ENCODE data around the gene RPL27. TPM values are rescaled to one million over a fixed set of nuclear protein-coding genes. Genes with fewer than 3 reads are reported as not detected.

The RPL27 gene
- total RNA-seq, 2 donors from 2014 or later, result 551 to 1,071 TPM

GRCh38 chr17:43039646-43040045 lies 41.4 kb downstream of the RPL27 start:
- no peak for TF ChIP-seq CTCF (IDR thresholded peaks at IDR 0.05)
- Histone ChIP-seq H3K27me3 (no peaks in the 10 kb centered on the region), H3K4me3 (no peak overlapping the region), H3K9me3 (no peaks in the 10 kb centered on the region), H3K4me1 (no peaks in the 10 kb centered on the region), H3K36me3 (no peaks in the 10 kb centered on the region), H3K27ac (no peak overlapping the region)
- DNase-seq (ENCODE audit: low spot score), result no peak

GRCh38 chr17:43040655-43041054 lies 42.4 kb downstream of the RPL27 start:
- no peak overlapping the region for H3K4me3 ChIP-seq
- TF ChIP-seq CTCF (IDR thresholded peaks at IDR 0.05), result no peak
- H3K9me3 ChIP-seq, result no peaks in the 10 kb centered on the region
- no peaks in the 10 kb centered on the region for H3K4me1 ChIP-seq
- no peaks in the 10 kb centered on the region for H3K27me3 ChIP-seq
- no peak overlapping the region for H3K27ac ChIP-seq
- DNase-seq (ENCODE audit: low spot score), result no peak
- no peaks in the 10 kb centered on the region for H3K36me3 ChIP-seq

- no peaks in the 10 kb centered on the region for H3K27me3 ChIP-seq
- no peaks in the 10 kb centered on the region for H3K36me3 ChIP-seq
- H3K27ac ChIP-seq, result no peak overlapping the region
- no peaks in the 10 kb centered on the region for H3K4me1 ChIP-seq
- H3K4me3 ChIP-seq, result no peak overlapping the region
- DNase-seq (ENCODE audit: low spot score), result no peak
- TF ChIP-seq CTCF (IDR thresholded peaks at IDR 0.05), result no peak
- no peaks in the 10 kb centered on the region for H3K9me3 ChIP-seq
These were observed 43.9 kb downstream of the RPL27 start for GRCh38 chr17:43042025-43042628.

- Histone ChIP-seq H3K36me3 (no peaks in the 10 kb centered on the region), H3K9me3 (no peaks in the 10 kb centered on the region), H3K27ac (no peak overlapping the region), H3K4me3 (no peak overlapping the region), H3K4me1 (no peaks in the 10 kb centered on the region), H3K27me3 (no peaks in the 10 kb centered on the region)
- no peak for TF ChIP-seq CTCF (IDR thresholded peaks at IDR 0.05)
- DNase-seq (ENCODE audit: low spot score), result no peak
These were observed 45.1 kb downstream of the RPL27 start for GRCh38 chr17:43043307-43043706.

- Histone ChIP-seq H3K4me1 (no peaks in the 10 kb centered on the region), H3K27ac (no peak overlapping the region), H3K27me3 (no peaks in the 10 kb centered on the region), H3K9me3 (no peaks in the 10 kb centered on the region), H3K36me3 (no peaks in the 10 kb centered on the region), H3K4me3 (no peak overlapping the region)
- TF ChIP-seq CTCF (IDR thresholded peaks at IDR 0.05), result no peak
- no peak for DNase-seq (ENCODE audit: low spot score)
These were observed 45.8 kb downstream of the RPL27 start for GRCh38 chr17:43044024-43044423.

GRCh38 chr17:43051969-43052368 lies 53.8 kb downstream of the RPL27 start:
- Histone ChIP-seq H3K4me3 (no peak overlapping the region), H3K9me3 (no peaks in the 10 kb centered on the region), H3K36me3 (no peaks in the 10 kb centered on the region), H3K27ac (no peak overlapping the region), H3K4me1 (no peaks in the 10 kb centered on the region), H3K27me3 (no peaks in the 10 kb centered on the region)
- no peak for DNase-seq (ENCODE audit: low spot score)
- no peak for TF ChIP-seq CTCF (IDR thresholded peaks at IDR 0.05)

Data from right atrium auricular region (tissue), 2 donors.